H1 (cell line): ENCODE results near the gene PC. TPM values are rescaled to one million over a fixed set of nuclear protein-coding genes. Genes with fewer than 3 reads are reported as not detected.

Experiments used
- ATF2 ChIP-seq: IDR thresholded peaks from 2 replicates; pipeline ENCODE4 v1.6.1; 2012; ENCODE audit warnings: low read length, inconsistent platforms
- polyA plus RNA-seq, 7 experiments: library from polyadenylated mRNA; depleted of rRNA in 3 of 7; stranded (reverse) in 5 of 7; unstranded in 2 of 7; fragments of >200 nt in 5 of 7; fragments of 200-250 nt in 2 of 7; gene quantifications; 1 replicate in 5 of 7; 2 replicates in 1 of 7; 4 replicates in 1 of 7; pipeline versions ENCODE4 v1.2.1 to v1.2.3, GENCODE V29; 2011 to 2013; ENCODE audit warnings: missing spikeins in 2 of 7, mixed read lengths in 2 of 7
- total RNA-seq: library from RNA; stranded (reverse); fragmentation: NEBNext Ultra II Directional; extraction: Animal tissue kit (Norgen Biotek cat#: 25700); gene quantifications from 2 replicates; pipeline ENCODE4 v1.2.1, GENCODE V29; 2021

The PC gene
- total and polyA plus RNA-seq, 2 of the 8 experiments (the other 6 are each of a cell fraction or from before 2014, with no cell fraction given) = 11.5 to 27.5 TPM

GRCh38 chr11:66889960-66890359 is 68.2 kb downstream of the PC start (continued):
- no peak for TF ChIP-seq ATF2
